ENCODE data around the gene CCDC192.

GRCh38 chr5:127907907-127908306, 204.7 kb downstream of the CCDC192 start:
- TF ChIP-seq ZNF132 (tag by site-specific recombination; IDR thresholded peaks at IDR 0.05; ENCODE audit: borderline replicate concordance): no peak
- no peak for TF ChIP-seq CTCF (tag by site-specific recombination; IDR thresholded peaks at IDR 0.05)
- no peak for TF ChIP-seq ZNF585B (tag by site-specific recombination; IDR thresholded peaks at IDR 0.05)
- TF ChIP-seq SP2 (tag by site-specific recombination; IDR thresholded peaks at IDR 0.05): no peak
- TF ChIP-seq ZNF223 (tag by site-specific recombination; IDR thresholded peaks at IDR 0.05): no peak
